Natural killer cell (primary cell): ENCODE results near the gene ALK. TPM values are rescaled to one million over a fixed set of nuclear protein-coding genes. Genes with fewer than 3 reads are reported as not detected.

Source experiments
- ATAC-seq, 3 donors: fragments of 150-1000 bp in 2 of 3; fragments of 200-7000 bp in 1 of 3; cut with Tn5 transposase; 1 replicate in 1 of 3; 2 replicates in 2 of 3; pipeline ENCODE4 v1.10.0; 2021; ENCODE audit warnings: mild to moderate bottlenecking in 2 of 3, moderate library complexity in 2 of 3
- DNase-seq, 2 donors: peaks; one replicate each; pipeline versions ENCODE4 v3.0.0 to v3.0.0-alpha.2; 2013 to 2021; ENCODE audit warnings: mixed read lengths in 1 of 2
- H3K27ac ChIP-seq: one replicate; pipeline ENCODE4 v1.5.1; 2013; ENCODE audit warnings: mild to moderate bottlenecking, low read length
- H3K27me3 ChIP-seq: one replicate; pipeline ENCODE4 v1.6.1; 2013; ENCODE audit warnings: low read length; ENCODE audit not compliant: control insufficient read depth, insufficient read depth
- H3K36me3 ChIP-seq: one replicate; pipeline ENCODE4 v1.6.1; 2013; ENCODE audit warnings: low read length; ENCODE audit not compliant: control insufficient read depth, insufficient read depth
- H3K4me1 ChIP-seq: one replicate; pipeline ENCODE4 v1.6.1; 2013; ENCODE audit warnings: low read length; ENCODE audit not compliant: control insufficient read depth, insufficient read depth
- H3K4me3 ChIP-seq: one replicate; pipeline ENCODE4 v1.5.1; 2013; ENCODE audit warnings: low read length
- H3K9me3 ChIP-seq: one replicate; pipeline ENCODE4 v1.6.1; 2013; ENCODE audit warnings: low read length; ENCODE audit not compliant: control insufficient read depth, insufficient read depth
- H3K27ac Mint-ChIP-seq, 2 donors: one replicate each; pipeline ENCODE4 v1.8.0; 2022; ENCODE audit warnings: mild to moderate bottlenecking in 2 of 2, mixed read lengths in 2 of 2, moderate library complexity in 1 of 2
- H3K27me3 Mint-ChIP-seq, 2 donors: one replicate each; pipeline ENCODE4 v1.8.0; 2022; ENCODE audit warnings: low read depth in 2 of 2, mixed read lengths in 2 of 2
- H3K36me3 Mint-ChIP-seq: one replicate; pipeline ENCODE4 v1.8.0; 2022; ENCODE audit warnings: mixed read lengths
- H3K4me1 Mint-ChIP-seq, 2 donors: one replicate each; pipeline ENCODE4 v1.8.0; 2022; ENCODE audit warnings: mixed read lengths in 2 of 2
- H3K4me3 Mint-ChIP-seq: one replicate; pipeline ENCODE4 v1.8.0; 2022; ENCODE audit warnings: mild to moderate bottlenecking, moderate library complexity, mixed read lengths
- H3K9me3 Mint-ChIP-seq, 2 donors: one replicate each; pipeline ENCODE4 v1.8.0; 2022; ENCODE audit warnings: mixed read lengths in 2 of 2
- CTCF ChIP-seq: fragments of 200-600 bp; IDR thresholded peaks from one replicate; pipeline ENCODE4 v1.8.0; 2022; ENCODE audit warnings: antibody characterized with exemption
- WGBS: methylation state at CpG from one replicate; pipeline ENCODE4 v1.1.7; 2013; ENCODE audit warnings: missing lambda C conversion rate; ENCODE audit not compliant: insufficient coverage; 5-methylcytosine and 5-hydroxymethylcytosine counted together
- intact Hi-C: fragments of 100-400 bp; cut with micrococcal nuclease; formaldehyde crosslinking; loops from one replicate; pipeline ENCODE4 v1.14.2; 2022
- total RNA-seq, 4 donors: library from RNA; stranded (reverse); fragments of 120-200 nt in 1 of 4; gene quantifications; one replicate each; pipeline versions ENCODE4 v1.2.3 to v1.2.4, GENCODE V29; 2013 to 2022

Gene ALK
- total RNA-seq, 3 donors from 2014 or later (not counting 1 experiment from before 2014, with no cell fraction given): not detected

DNA sequence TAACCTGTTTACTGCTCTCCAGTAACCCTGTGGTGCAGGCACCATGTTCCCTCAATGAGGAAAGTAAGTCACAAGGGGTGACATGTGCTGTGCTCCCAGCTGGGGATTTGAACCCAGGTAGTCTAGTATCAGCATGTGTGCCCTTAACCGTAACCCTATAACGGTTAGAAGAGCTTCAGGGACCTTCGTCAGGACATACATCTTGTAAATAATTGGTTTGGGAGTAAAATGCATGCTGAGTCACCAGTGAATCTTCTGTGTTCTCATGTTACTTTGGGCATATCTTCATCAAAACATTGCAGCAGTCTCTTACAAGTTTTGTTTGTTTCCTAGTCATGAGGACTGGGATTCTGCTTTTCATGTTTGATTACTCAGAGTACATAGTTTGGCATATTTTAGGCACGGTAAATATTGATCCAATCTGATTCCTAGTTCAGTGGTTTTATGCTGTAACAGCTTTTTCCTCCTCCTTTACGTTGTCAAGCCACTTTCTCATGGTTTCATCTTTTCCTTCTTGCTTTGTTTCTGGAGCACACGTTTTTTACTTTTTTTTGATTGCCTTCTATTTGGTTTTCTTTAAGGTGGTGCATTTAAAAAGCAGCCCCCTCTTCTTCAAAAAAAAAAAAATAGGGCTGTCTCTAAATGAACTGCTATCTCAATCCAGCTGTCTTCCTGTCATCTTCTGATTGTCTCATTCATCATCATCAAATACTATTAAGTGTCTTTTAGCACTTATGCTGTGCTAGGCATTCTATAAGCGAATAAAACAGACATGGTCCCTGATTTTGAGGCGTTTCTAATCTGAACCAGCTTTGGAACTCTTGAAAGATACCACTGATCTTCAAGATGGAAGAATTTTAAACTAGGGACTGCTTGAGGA lies 755.8 kb downstream of the ALK start:
- no peak for TF ChIP-seq CTCF
- Mint-ChIP-seq H3K4me1 (peaks cover 0 to 7% of the 10 kb centered on the region in 2 donors), H3K9me3 (no peaks in the 10 kb centered on the region), H3K36me3 (peaks cover 17% of the 10 kb centered on the region), H3K27ac (peak overlapping the region in 1 of 2 donors; percentile 3), H3K4me3 (no peak overlapping the region), H3K27me3 (no peaks in the 10 kb centered on the region)
- H3K27me3 ChIP-seq: no peaks in the 10 kb centered on the region
- no peaks in the 10 kb centered on the region for H3K4me1 ChIP-seq
- no peak overlapping the region for H3K27ac ChIP-seq
- no peak overlapping the region for H3K4me3 ChIP-seq
- peaks cover 32% of the 10 kb centered on the region for H3K36me3 ChIP-seq
- ATAC-seq (no peak), DNase-seq (no peak)
- no peaks in the 10 kb centered on the region for H3K9me3 ChIP-seq
- intact Hi-C loops: no loop called here
- WGBS: 95% methylated on average over 8 of the region's 8 CpGs

DNA sequence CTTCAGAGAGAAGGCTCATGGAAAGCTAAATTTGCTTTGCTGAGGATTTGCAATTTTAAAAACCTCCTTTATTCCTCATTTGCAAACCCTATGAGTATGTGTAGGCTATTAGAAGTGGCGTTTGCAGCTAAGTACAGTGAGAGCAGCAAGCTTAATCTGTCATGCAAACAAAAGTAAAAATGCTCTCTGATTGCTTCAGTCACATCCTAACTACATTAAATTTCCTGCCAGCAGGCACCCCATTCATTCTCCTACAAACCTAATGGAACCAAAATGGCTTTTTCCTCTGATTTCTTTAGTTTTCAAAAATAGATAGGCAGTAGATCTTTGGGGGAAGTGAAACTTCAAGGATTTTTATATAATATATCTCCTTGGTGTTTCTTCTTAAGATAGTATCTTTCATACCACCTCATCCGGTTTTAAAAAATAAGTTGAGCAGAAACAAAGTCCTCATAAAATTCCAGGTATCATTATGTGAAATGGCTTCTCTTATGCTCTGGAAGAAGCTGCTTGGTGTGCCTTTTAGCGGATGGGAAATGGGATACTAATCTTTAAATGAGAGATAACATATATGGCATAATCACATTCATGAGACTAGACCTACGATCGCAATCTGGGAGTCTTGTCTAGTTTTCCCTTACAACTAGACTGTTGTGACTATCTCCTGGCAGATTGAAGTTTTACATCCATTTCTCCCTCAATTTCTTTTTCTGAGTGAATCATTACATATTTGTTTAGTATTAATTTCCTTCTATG lies 757.1 kb downstream of the ALK start:
- 100% methylated on average over 3 of the region's 5 CpGs for whole genome bisulfite sequencing
- Mint-ChIP-seq H3K9me3 (no peaks in the 10 kb centered on the region), H3K36me3 (peaks cover 17% of the 10 kb centered on the region), H3K27me3 (no peaks in the 10 kb centered on the region), H3K4me1 (peaks cover 0 to 5% of the 10 kb centered on the region in 2 donors), H3K27ac (no peak overlapping the region), H3K4me3 (no peak overlapping the region)
- peaks cover 45% of the 10 kb centered on the region for H3K36me3 ChIP-seq
- no peaks in the 10 kb centered on the region for H3K9me3 ChIP-seq
- no peak for TF ChIP-seq CTCF
- ATAC-seq: no peak
- no peak for DNase-seq
- H3K4me3 ChIP-seq: no peak overlapping the region
- H3K27me3 ChIP-seq: no peaks in the 10 kb centered on the region
- no peak overlapping the region for H3K27ac ChIP-seq
- no peaks in the 10 kb centered on the region for H3K4me1 ChIP-seq
- intact Hi-C loops: no loop called here

DNA sequence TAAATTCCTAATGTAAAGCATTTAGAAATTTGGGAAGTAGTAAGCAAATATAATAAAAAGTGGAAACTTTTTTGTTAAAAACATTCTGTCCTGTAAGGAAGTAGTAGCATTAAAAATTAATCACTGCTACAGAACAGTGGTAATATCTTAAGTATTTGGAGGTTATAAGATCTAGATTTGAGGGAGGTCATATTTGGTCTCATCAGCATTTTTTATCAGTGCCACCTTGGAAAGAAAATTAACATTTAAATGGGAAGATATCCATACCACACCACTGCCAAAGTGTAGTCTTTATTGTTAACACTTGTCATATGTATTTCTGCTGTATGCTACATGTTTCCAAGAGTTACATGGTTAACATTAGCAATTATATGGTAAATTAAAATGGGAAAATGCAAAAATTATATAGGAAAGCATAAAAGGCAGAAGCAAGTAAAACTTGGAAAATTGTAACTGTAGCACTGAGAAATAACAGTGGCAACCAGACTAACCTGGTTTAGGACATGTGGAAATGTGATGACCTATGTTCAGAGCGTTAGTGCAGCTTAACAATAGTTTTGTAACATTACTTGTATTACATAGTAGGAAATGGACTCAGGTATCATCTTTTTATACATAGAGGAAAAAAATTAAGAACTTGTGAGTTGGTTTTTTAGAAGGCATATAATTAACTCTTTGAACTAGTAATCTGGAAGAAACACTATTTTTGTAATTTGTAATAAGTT lies 759.0 kb downstream of the ALK start:
- WGBS: no CpG with 5 or more reads among the region's 1 CpG
- Mint-ChIP-seq H3K36me3 (peaks cover 29% of the 10 kb centered on the region), H3K27me3 (no peaks in the 10 kb centered on the region), H3K9me3 (no peaks in the 10 kb centered on the region), H3K4me3 (no peak overlapping the region), H3K27ac (no peak overlapping the region), H3K4me1 (peaks cover 0 to 5% of the 10 kb centered on the region in 2 donors)
- H3K9me3 ChIP-seq: no peaks in the 10 kb centered on the region
- intact Hi-C loops: no loop called here
- no peaks in the 10 kb centered on the region for H3K4me1 ChIP-seq
- no peak for DNase-seq
- no peaks in the 10 kb centered on the region for H3K27me3 ChIP-seq
- H3K36me3 ChIP-seq: peaks cover 54% of the 10 kb centered on the region
- no peak overlapping the region for H3K4me3 ChIP-seq
- H3K27ac ChIP-seq: no peak overlapping the region
- no peak for ATAC-seq
- no peak for TF ChIP-seq CTCF
